Lung (tissue), 12 donors: ENCODE results near the gene SPACDR. TPM values are rescaled to one million over a fixed set of nuclear protein-coding genes. Genes with fewer than 3 reads are reported as not detected.

ENCODE experiments used
- ATAC-seq: fragments of 200-7000 bp; cut with Tn5 transposase; one replicate; pipeline ENCODE4 v1.9.1; 2020; ENCODE audit warnings: moderate number of reproducible peaks; ENCODE audit not compliant: insufficient read depth, low FRiP score
- DNase-seq, 3 donors: peaks; one replicate each; pipeline ENCODE4 v3.0.0-alpha.2; 2013 to 2017
- H3K27ac ChIP-seq, 2 donors: one replicate each; pipeline ENCODE4 v1.5.1; 2013; ENCODE audit warnings: mild to moderate bottlenecking in 2 of 2, moderate library complexity in 2 of 2, control low read depth in 1 of 2, inconsistent platforms in 1 of 2, low read depth in 1 of 2, low read length in 1 of 2
- H3K27me3 ChIP-seq, 3 donors: one replicate each; pipeline ENCODE4 v1.5.1; 2013; ENCODE audit warnings: low read length in 2 of 3; ENCODE audit not compliant: control insufficient read depth in 3 of 3, insufficient read depth in 3 of 3
- H3K36me3 ChIP-seq, 4 donors: one replicate each; pipeline ENCODE4 v1.5.1; 2013; ENCODE audit warnings: low read length in 4 of 4, mild to moderate bottlenecking in 1 of 4, moderate library complexity in 1 of 4; ENCODE audit not compliant: control insufficient read depth in 4 of 4, insufficient read depth in 4 of 4
- H3K4me1 ChIP-seq, 5 donors: one replicate each; pipeline ENCODE4 v1.5.1; 2013; ENCODE audit warnings: low read length in 5 of 5, mild to moderate bottlenecking in 2 of 5, moderate library complexity in 1 of 5; ENCODE audit not compliant: control insufficient read depth in 5 of 5, insufficient read depth in 5 of 5
- H3K4me3 ChIP-seq: one replicate; pipeline ENCODE4 v1.5.1; 2013; ENCODE audit warnings: mild to moderate bottlenecking, control low read depth, moderate library complexity
- H3K9ac ChIP-seq, 2 donors: one replicate each; pipeline ENCODE4 v1.5.1; 2013; ENCODE audit warnings: low read length in 2 of 2, control low read depth in 1 of 2; ENCODE audit not compliant: insufficient read depth in 1 of 2
- H3K9me3 ChIP-seq, 4 donors: one replicate each; pipeline ENCODE4 v1.5.1; 2013; ENCODE audit warnings: low read length in 3 of 4, mild to moderate bottlenecking in 1 of 4, moderate library complexity in 1 of 4; ENCODE audit not compliant: control insufficient read depth in 4 of 4, insufficient read depth in 3 of 4
- CTCF ChIP-seq: IDR thresholded peaks from 2 replicates; pipeline ENCODE4 v1.5.1; 2012; ENCODE audit warnings: mild to moderate bottlenecking; ENCODE audit errors: control extremely low read depth, extremely low read depth
- WGBS, 2 donors: extraction: QIAGEN DNeasy Blood & Tissue Kit; methylation state at CpG; one replicate each; pipeline ENCODE4 v1.1.7; 2013; 5-methylcytosine and 5-hydroxymethylcytosine counted together
- polyA plus RNA-seq, 2 donors: library from polyadenylated mRNA; stranded (reverse); fragments of 200-250 nt; gene quantifications; one replicate each; pipeline ENCODE4 v1.2.1, GENCODE V29; 2013
- total RNA-seq, 2 donors: library from RNA; depleted of rRNA in 1 of 2; stranded (reverse); fragments of >200 nt in 1 of 2; gene quantifications; one replicate each; pipeline ENCODE4 v1.2.1, GENCODE V29; 2014 to 2021
- donor health status: control.
- donor health status: control.
- donor health status: Bipolar disorder and iron deficiency.
- donor health status: healthy.
- donor health status: DM: yes; HTN: yes; CAD: no.

The SPACDR gene
- total and polyA plus RNA-seq, 4 donors = 0.54 to 2.0 (median 0.83) TPM

- Histone ChIP-seq H3K27me3 (no peaks in the 10 kb centered on the region), H3K36me3 (peaks cover 0 to 5% (median 0%) of the 10 kb centered on the region in 4 donors), H3K4me3 (no peak overlapping the region), H3K9ac (no peak overlapping the region), H3K4me1 (peaks cover 0 to 10% (median 0%) of the 10 kb centered on the region in 5 donors), H3K27ac (no peak overlapping the region), H3K9me3 (no peaks in the 10 kb centered on the region)
- ATAC-seq (no peak), DNase-seq (no peak)
- WGBS, 2 donors = 98 to 99% methylated on average over 5 of the region's 5 CpGs
- TF ChIP-seq CTCF = no peak
Measured at GRCh38 chr7:100491192-100491578, 27.1 kb upstream of the SPACDR start.

DNA sequence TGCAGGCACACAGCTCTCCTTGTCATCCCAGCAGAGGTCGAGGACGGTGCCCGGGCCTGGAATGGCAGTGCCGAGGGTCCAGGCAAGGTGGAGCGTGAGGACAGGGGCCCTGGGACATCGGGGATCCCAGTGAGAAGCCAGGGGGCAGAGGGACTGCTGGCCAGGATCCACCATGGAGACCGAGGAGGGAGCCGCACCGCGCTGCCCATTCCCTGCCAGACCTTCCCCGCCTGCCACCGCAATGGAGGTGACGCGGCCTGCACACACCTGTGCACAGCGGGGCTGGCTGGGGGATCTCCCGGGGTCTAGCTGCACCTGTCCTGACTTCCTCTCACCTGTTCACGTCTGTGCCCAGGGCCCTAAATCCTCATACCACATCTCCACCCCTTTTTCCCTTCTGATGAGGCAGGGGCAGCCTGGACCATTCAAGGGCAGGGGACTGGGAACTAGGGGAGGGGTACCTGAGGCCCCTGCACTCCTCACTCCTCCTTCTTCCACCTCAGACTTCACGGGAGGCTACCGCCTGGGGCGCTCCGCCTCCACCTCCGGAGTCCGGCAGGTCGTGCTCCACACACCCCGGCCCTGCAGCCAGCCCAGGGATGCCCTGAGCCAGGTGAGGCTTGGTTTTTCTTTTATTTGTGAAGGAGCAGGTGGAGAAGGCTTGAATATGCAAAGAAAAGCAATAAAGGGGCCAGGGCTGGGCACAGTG, 26.6 kb upstream of the SPACDR start:
- ATAC-seq = no peak
- DNase-seq = no peak
- peaks cover 0 to 11% (median 1%) of the 10 kb centered on the region in 5 donors for H3K4me1 ChIP-seq
- no peaks in the 10 kb centered on the region for H3K9me3 ChIP-seq
- no peak overlapping the region for H3K9ac ChIP-seq
- no peak overlapping the region for H3K4me3 ChIP-seq
- no peaks in the 10 kb centered on the region for H3K27me3 ChIP-seq
- H3K36me3 ChIP-seq = peaks cover 0 to 5% (median 0%) of the 10 kb centered on the region in 4 donors
- no peak overlapping the region for H3K27ac ChIP-seq
- TF ChIP-seq CTCF = no peak
- 93 to 94% methylated on average over 25 of the region's 25 CpGs for WGBS, 2 donors

- peak; percentile 95 to 97 (median 96) for DNase-seq
- H3K36me3 ChIP-seq = peaks cover 0 to 5% (median 0%) of the 10 kb centered on the region in 4 donors
- no peak for ATAC-seq
Measured at GRCh38 chr7:100489824-100490223, 25.8 kb upstream of the SPACDR start.

More at GRCh38 chr7:100489824-100490223, 25.8 kb upstream of the SPACDR start:
- no peaks in the 10 kb centered on the region for H3K9me3 ChIP-seq
- H3K9ac ChIP-seq = no peak overlapping the region
- TF ChIP-seq CTCF = no peak
- peaks cover 0 to 16% (median 5%) of the 10 kb centered on the region in 5 donors for H3K4me1 ChIP-seq
- H3K27ac ChIP-seq = no peak overlapping the region
- H3K27me3 ChIP-seq = no peaks in the 10 kb centered on the region
- 47 to 56% methylated on average over 9 of the region's 9 CpGs for WGBS, 2 donors
- no peak overlapping the region for H3K4me3 ChIP-seq
